ENCODE measurements around the gene TTLL11.
A peak's percentile ranks its signal among the peaks of the same experiment; 100 is the strongest.

The TTLL11 gene

DNA sequence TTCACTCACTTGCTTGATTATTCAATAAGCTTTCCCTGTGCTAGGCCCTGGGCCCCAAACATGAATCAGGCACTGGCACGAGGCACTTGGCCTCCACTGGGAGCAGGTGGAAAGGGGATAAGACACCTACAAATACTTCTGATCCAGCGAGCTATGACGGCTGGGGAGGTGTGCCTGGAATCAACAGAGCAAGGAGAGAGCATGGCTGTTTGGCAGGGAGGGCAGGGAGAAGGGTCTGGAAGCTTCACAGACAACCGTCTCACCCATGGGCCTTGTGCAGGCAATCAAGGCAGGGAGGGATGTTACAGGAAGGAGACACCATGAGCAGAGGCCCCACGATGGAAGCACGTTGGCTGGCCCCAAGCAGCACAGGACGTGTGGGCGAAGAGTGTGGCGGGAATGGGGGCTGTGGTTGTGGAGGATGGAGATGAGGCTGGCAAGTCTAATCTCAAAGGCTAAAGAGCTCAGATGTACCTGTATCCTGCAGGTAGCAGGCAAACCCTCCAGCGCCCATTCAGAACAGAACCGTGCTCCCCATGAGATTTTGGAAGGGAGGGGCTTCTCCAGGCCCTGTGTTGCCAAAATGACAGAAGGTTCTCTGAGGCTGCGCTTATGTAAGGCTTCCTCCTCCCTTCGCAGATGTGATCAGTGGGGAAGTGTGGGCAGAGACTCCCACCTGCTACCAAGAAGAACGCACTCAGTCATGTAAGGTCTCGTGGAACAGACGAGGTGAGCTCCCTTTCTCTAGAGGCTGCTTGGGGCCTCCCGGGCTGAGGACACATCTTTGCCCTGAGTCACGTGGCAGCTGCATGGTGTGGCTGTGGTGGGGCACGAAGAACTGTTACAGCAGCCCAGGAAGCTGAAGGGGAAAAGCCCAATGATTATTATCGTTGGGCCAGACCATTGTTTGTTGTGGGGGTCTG is 252.0 kb downstream of the TTLL11 start:
- DNase-seq: no peak

DNA sequence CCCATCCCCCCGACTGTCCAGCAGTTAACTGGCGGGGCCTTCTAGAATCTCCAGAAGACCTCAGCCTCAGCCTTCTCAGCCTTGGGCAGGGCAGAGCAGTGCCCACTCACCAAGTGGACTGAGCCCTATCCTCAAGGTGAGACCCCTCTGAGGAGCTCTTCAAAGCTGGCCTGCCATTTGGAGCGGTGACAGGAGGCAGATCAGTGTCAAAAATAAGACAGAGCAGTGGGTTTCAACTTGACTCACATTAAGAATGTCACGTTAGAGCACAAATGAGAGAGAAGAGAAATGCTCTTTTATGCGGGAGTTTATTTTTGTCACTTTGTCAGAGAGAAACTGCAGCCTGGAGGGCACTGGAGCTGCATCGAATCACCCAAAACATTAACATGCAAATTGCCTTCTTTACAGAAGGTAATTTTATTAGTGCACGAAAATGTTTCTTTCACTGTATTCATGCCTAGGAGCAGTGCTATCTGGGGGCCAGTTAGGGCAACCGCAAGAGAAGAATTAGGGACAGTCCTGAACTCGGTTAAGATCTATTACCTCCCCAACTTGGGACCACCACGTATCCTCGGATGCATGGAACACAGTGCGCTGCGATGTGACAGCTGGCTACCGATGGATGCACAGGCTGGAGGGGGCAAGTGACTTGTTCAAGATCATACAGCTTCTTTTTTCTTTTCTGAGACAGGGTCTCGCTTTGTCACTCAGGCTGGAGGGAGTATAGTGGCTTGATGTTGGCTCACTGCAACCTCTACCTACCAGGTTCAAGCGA is 253.2 kb downstream of the TTLL11 start:
- no peak for DNase-seq

- DNase-seq: no peak
Measured at GRCh38 chr9:121838746-121839669, 254.1 kb downstream of the TTLL11 start.

DNA sequence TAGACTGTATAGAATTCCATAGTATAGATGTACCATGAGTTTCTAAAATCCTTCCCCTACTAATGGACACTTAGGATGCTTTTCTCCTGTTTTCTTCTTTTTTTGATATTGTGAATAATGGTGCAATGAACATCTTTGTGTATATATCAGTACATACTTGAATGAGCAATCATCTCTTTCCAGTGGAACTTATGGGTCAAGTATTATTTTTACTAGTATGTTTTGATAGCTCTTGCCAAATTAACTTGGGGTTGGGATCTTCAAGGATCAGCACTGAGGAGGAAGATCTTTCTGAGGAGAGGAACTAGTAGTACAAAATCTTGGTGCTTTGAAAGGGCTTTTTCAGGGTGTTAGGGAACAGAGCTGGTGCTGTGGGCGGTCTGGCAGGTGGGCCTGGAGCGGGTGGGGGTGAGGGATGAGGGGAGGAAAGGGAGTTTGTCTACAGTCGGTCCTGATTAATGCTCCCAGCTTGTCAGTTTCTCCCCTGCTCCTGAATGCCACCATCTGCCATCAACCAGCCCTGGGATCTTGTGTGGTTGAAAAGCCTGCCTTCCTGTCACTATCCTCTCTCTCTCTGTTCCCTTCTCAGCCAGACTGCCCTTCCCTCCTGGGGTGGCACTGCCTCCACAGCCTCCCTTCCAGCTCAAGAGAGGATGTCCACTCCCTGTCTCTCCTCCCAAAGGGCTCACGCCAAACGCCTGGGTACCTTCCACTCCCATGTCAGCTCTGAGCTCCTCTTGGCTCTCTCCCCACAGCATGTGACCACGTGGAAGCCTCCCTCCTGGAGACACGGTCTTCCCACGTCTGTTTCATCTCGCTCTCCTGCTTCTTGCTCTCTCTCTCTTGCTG is 255.8 kb downstream of the TTLL11 start:
- no peak for DNase-seq

GRCh38 chr9:121836366-121836885 is 256.7 kb downstream of the TTLL11 start:
- DNase-seq: no peak

GRCh38 chr9:121835587-121836365 is 257.3 kb downstream of the TTLL11 start:
- DNase-seq: no peak

DNA sequence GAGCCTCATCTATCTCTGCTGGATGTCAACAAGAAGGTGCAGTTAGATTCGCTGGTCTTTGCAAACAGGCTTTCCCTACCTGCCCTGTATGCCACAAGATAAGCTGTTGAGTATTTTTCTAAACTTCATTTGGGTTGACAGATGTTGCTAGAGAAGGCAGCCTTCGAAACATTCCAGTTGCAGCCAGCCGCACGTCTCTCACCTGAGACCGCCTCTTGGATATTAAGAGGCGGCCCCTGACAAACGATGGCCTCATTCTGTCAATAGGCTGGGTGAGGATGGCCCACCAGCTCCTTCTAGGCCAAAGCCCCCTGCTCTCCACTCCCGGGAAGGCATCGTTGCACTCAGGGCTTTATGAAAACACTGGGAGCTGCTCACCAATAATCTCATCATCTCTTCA is 260.0 kb downstream of the TTLL11 start:
- DNase-seq: no peak

DNA sequence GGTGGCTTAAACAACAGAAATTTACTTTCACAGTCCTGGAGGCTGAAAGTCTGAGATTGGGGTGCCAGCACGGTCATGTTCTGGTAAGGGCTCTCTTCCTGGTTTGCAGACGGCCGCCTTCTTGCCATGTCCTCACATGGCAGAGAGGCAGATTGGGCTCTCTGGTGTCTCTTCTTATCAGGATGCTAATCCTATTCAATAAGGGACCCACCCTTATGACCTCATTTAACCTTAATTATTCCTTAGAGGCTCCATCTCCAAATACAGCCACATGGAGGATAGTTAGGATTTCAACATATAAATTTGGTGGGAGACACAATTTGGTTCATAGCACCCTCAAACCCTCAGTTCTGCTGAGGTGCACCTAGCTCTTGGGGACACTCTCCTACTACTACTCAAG is 261.2 kb downstream of the TTLL11 start:
- no peak for DNase-seq

GRCh38 chr9:121830441-121831140 is 262.5 kb downstream of the TTLL11 start:
- DNase-seq: no peak

GRCh38 chr9:121827251-121827967 is 265.7 kb downstream of the TTLL11 start:
- DNase-seq: no peak

- no peak for DNase-seq
Measured at GRCh38 chr9:121826711-121827110, 266.4 kb downstream of the TTLL11 start.

DNA sequence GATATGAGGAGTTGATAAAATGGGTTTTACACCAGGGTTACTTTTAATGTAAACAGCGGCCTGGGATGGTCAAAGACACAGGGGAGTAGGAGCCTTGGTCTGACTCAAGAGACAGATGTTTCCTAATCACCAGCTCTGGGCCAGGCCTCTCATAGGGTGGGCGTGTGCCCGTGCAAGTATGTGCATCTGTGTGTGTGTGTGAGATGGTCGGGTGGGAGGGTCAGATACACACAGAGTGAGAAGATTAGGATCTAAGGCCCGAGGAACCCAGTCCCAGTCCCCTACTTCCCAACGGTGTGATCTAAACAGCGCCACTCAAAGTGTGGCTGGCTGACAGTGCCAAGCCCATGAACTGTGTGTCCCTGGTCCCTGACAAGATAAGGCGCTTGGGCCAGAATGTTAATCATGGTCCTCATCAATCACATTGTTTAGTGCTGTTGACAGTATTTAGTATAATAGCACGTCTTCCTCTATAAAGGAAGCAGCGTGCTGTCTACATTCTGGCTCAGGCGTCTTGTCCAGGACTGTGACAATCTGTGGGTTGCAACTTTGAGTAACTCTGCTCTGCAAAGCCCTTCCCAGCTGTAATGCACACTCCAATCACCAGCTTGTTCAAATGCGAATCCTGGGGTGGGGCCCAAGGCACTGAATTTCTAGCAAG is 267.9 kb downstream of the TTLL11 start:
- no peak for DNase-seq

GRCh38 chr9:121824651-121825030 is 268.5 kb downstream of the TTLL11 start:
- DNase-seq: no peak

DNA sequence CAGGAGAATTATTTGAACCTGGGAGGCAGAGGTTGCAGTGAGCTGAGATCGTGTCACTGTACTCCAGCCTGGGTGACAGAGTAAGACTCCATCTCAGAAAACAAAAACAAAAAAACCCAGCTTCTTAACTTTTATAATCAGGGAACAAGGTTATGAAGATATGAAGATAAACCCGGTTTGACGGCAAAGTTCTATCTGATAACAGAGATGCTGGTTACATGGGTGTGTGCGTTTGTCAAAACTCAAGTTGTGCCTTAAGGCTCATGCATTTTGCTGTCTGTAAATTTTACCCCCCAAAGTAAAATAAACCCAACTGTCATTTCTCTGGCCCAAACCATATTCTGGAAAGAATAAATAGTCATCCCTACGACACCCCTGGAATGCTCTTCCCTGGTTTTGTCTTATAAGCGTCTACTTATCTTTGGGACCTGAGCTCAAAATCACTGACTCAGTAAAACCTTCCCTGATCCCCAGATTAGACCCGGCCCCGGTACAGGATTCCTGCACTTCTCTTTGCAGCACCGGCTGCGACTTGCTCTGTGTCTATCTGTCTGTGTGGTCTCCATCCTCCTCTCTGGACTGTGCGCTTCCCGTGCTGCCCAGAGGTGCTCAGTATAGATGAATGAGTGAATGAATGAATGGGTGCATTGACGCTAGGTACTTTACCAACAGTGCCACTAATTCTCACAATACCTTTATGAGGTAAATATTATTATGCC is 269.5 kb downstream of the TTLL11 start:
- no peak for DNase-seq

- peak; percentile 32 for DNase-seq
Measured at GRCh38 chr9:121822093-121823085, 270.7 kb downstream of the TTLL11 start.

GRCh38 chr9:121821326-121821725 is 271.8 kb downstream of the TTLL11 start:
- DNase-seq: no peak
